Measurements from ENCODE around the gene LRRC49. TPM values are rescaled to one million over a fixed set of nuclear protein-coding genes. Genes with fewer than 3 reads are reported as not detected.

LRRC49 gene
- total and polyA plus RNA-seq, 2 of the 4 experiments (the other 2 are of a cell fraction), result 8.6 to 16.8 TPM

- WGBS, 2 experiments (ENCODE audit: extremely low coverage in 2 of 2, insufficient read length in 1 of 2), result no CpG with 5 or more reads among the region's 5 CpGs
- Histone ChIP-seq H3K18ac (ENCODE audit: low read depth, low read length) (no peak overlapping the region), H3K9me3 (ENCODE audit: control insufficient read depth, insufficient read depth, low read length) (no peaks in the 10 kb centered on the region), H4K5ac (ENCODE audit: low read depth, low read length) (peak overlapping the region; percentile 79; the same call in 1 of the 2 replicates), H2AK9ac (replicated peaks; ENCODE audit: low read depth, low read length, poor library complexity) (no peak overlapping the region), H3K9ac (ENCODE audit: low read depth, low read length) (no peak overlapping the region), H3K9me1 (ENCODE audit: insufficient read depth, low read length) (peaks cover 9% of the 10 kb centered on the region), H3K27ac (ENCODE audit: insufficient read depth, low read length) (no peak overlapping the region), H2BK5ac (ENCODE audit: low read depth, low read length, poor library complexity, severe bottlenecking) (peak overlapping the region; percentile 16), H4K20me1 (ENCODE audit: insufficient read depth, low read length) (no peaks in the 10 kb centered on the region), H3K4me2 (ENCODE audit: low read depth, low read length) (no peak overlapping the region), H3K4me1 (ENCODE audit: control insufficient read depth, insufficient read depth, low read length) (peaks cover 15% of the 10 kb centered on the region), H3K4ac (ENCODE audit: low read depth, low read length) (peak overlapping the region; percentile 70; the same call in 1 of the 2 replicates), H3K36me3 (ENCODE audit: control insufficient read depth, insufficient read depth, low read length) (no peaks in the 10 kb centered on the region), H3K4me3 (ENCODE audit: insufficient read depth, low read depth, low read length) (no peak overlapping the region), H2BK20ac (ENCODE audit: low read depth, low read length) (peak overlapping the region; percentile 73; the same call in 1 of the 2 replicates), H2BK15ac (ENCODE audit: low read depth, low read length) (no peak overlapping the region; the same call in 2 of the 3 replicates), H3K56ac (ENCODE audit: extremely low read depth, insufficient read depth, low read length) (no peak overlapping the region), H3K79me1 (ENCODE audit: low read depth in 1 of 2, low read length in 2 of 2) (no peaks in the 10 kb centered on the region), H3K27me3 (ENCODE audit: control insufficient read depth, insufficient read depth, low read length) (no peaks in the 10 kb centered on the region), H2AFZ (replicated peaks; ENCODE audit: low read length, poor library complexity) (peak overlapping the region; percentile 69), H3K14ac (replicated peaks; ENCODE audit: low read depth, low read length) (peak overlapping the region; percentile 63; the same call in 1 of the 2 replicates), H4K91ac (ENCODE audit: insufficient read depth, low read depth, low read length) (no peak overlapping the region; the same call in 1 of the 2 replicates), H2BK120ac (ENCODE audit: low read depth, low read length) (peak overlapping the region; percentile 63), H3K23ac (ENCODE audit: low read depth, low read length) (no peak overlapping the region; the same call in 1 of the 2 replicates), H2AK5ac (ENCODE audit: low read depth, low read length) (peak overlapping the region; percentile 93; the same call in 1 of the 2 replicates), H4K8ac (ENCODE audit: low read depth in 2 of 2, low read length in 2 of 2) (peak overlapping the region in 1 of 2 experiments; percentile 68; a peak in 1 of 4 replicates)
- ChIA-PET POLR2A (ENCODE audit: unreplicated experiment) (no interaction called here), CTCF (no interaction called here)
- dilution Hi-C loops (cut with HindIII; ENCODE audit: low sequenced_read_pairs, unreplicated experiment) (no loop called here), intact Hi-C loops (cut with micrococcal nuclease) (loop anchor here (5.0 kb wide), 1 partner anchor 41 kb away; no protein-coding TSS in a partner anchor), in situ Hi-C loops (cut with MboI; ENCODE audit: low sequenced_read_pairs) (no loop called here)
- BruUV-seq (replicated peaks), result no TSS peak
- DNase-seq (no peak), ATAC-seq (ENCODE audit: low read depth) (no peak)
- TF ChIP-seq NFE2L2 (IDR thresholded peaks at IDR 0.05; ENCODE audit: low read depth, low read length), result no peak
- no peak for TF ChIP-seq MAZ (IDR thresholded peaks at IDR 0.05; ENCODE audit: borderline replicate concordance, low read depth, low read length)
- TF ChIP-seq MAFK (IDR thresholded peaks at IDR 0.05; ENCODE audit: low read depth, low read length), result no peak
- TF ChIP-seq RFX5 (IDR thresholded peaks at IDR 0.05; ENCODE audit: low read depth, low read length), result no peak
- TF ChIP-seq RAD21 (IDR thresholded peaks at IDR 0.05; ENCODE audit: low read length), result no peak
These were observed 190.2 kb downstream of the LRRC49 start for GRCh38 chr15:71082803-71083202.

All from IMR-90 (cell line).